CD14-positive monocyte (primary cell): ENCODE measurements around the gene USP48. TPM values are rescaled to one million over a fixed set of nuclear protein-coding genes. Genes with fewer than 3 reads are reported as not detected.
"Not testable (repeated sequence)": the region's sequence is repeated elsewhere in the genome, so short reads cannot be mapped to it uniquely, and the experiment has no call there.

Source experiments
- DNase-seq, 3 donors: peaks; one replicate each; pipeline ENCODE4 v3.0.0-alpha.2; 2011 to 2022
- H2AFZ ChIP-seq: 2 replicates; pipeline ENCODE4 v1.6.0; 2012; ENCODE audit warnings: mild to moderate bottlenecking, low read depth, low read length, inconsistent platforms; ENCODE audit not compliant: insufficient read depth, poor library complexity, severe bottlenecking
- H3K27ac ChIP-seq, 2 donors: 1 replicate in 1 of 2; 2 replicates in 1 of 2; pipeline ENCODE4 v1.5.1; 2012 to 2013; ENCODE audit warnings: low read length in 2 of 2, control low read depth in 1 of 2, inconsistent platforms in 1 of 2, low read depth in 1 of 2, mild to moderate bottlenecking in 1 of 2
- H3K27me3 ChIP-seq, 2 donors: one replicate each; pipeline versions ENCODE4 v1.6.0 to v1.6.1; 2011 to 2013; ENCODE audit warnings: low read length in 2 of 2; ENCODE audit not compliant: control insufficient read depth in 2 of 2, insufficient read depth in 2 of 2
- H3K36me3 ChIP-seq, 2 donors: replicated peaks in 1 of 2; 1 replicate in 1 of 2; 2 replicates in 1 of 2; pipeline versions ENCODE4 v1.5.1 to v1.6.1; 2012 to 2013; ENCODE audit warnings: low read length in 2 of 2, control low read depth in 1 of 2, inconsistent platforms in 1 of 2, mild to moderate bottlenecking in 1 of 2; ENCODE audit not compliant: insufficient read depth in 2 of 2, control insufficient read depth in 1 of 2
- H3K4me1 ChIP-seq, 2 donors: 1 replicate in 1 of 2; 2 replicates in 1 of 2; pipeline versions ENCODE4 v1.5.1 to v1.6.1; 2012 to 2013; ENCODE audit warnings: low read length in 2 of 2, control low read depth in 1 of 2, inconsistent platforms in 1 of 2, mild to moderate bottlenecking in 1 of 2, moderate library complexity in 1 of 2; ENCODE audit not compliant: insufficient read depth in 2 of 2, control insufficient read depth in 1 of 2
- H3K4me2 ChIP-seq: replicated peaks from 2 replicates; pipeline ENCODE3; 2012; ENCODE audit warnings: low read length, moderate library complexity, mild to moderate bottlenecking; ENCODE audit not compliant: poor library complexity, severe bottlenecking; ENCODE audit errors: extremely low read depth
- H3K4me3 ChIP-seq, 3 experiments: fragments of 200-600 bp in 1 of 3; sonication (generic) in 1 of 3; replicated peaks in 1 of 3; 1 replicate in 2 of 3; 2 replicates in 1 of 3; pipeline ENCODE4 v1.5.1; 2011 to 2013; ENCODE audit warnings: low read length in 3 of 3, mild to moderate bottlenecking in 3 of 3, control low read depth in 2 of 3, low read depth in 2 of 3, inconsistent platforms in 1 of 3, moderate library complexity in 1 of 3
- H3K79me2 ChIP-seq: 2 replicates; pipeline ENCODE4 v1.6.0; 2012; ENCODE audit warnings: mild to moderate bottlenecking, control low read depth, inconsistent platforms, low read length, moderate library complexity; ENCODE audit not compliant: insufficient read depth
- H3K9ac ChIP-seq: 2 replicates; pipeline ENCODE4 v1.6.0; 2017; ENCODE audit warnings: low read length, mild to moderate bottlenecking; ENCODE audit not compliant: insufficient read depth, poor library complexity, severe bottlenecking
- H3K9me3 ChIP-seq, 2 donors: replicated peaks in 1 of 2; 1 replicate in 1 of 2; 2 replicates in 1 of 2; pipeline versions ENCODE4 v1.5.1 to v1.6.1; 2012 to 2013; ENCODE audit warnings: low read length in 2 of 2, control low read depth in 1 of 2; ENCODE audit not compliant: control insufficient read depth in 1 of 2, insufficient read depth in 1 of 2
- H4K20me1 ChIP-seq: 2 replicates; pipeline ENCODE4 v1.6.0; 2012; ENCODE audit warnings: mild to moderate bottlenecking, low read length, control low read depth, moderate library complexity; ENCODE audit not compliant: insufficient read depth
- H3K27ac Mint-ChIP-seq, 7 donors: one replicate each; pipeline ENCODE4 v1.8.0; 2020; ENCODE audit warnings: mild to moderate bottlenecking in 7 of 7, mixed read lengths in 7 of 7, moderate library complexity in 6 of 7, inconsistent platforms in 2 of 7
- H3K27me3 Mint-ChIP-seq, 3 donors: one replicate each; pipeline ENCODE4 v1.8.0; 2021 to 2022; ENCODE audit warnings: low read depth in 3 of 3, mild to moderate bottlenecking in 3 of 3, mixed read lengths in 3 of 3, moderate library complexity in 3 of 3, inconsistent platforms in 1 of 3
- H3K36me3 Mint-ChIP-seq, 2 donors: one replicate each; pipeline ENCODE4 v1.8.0; 2020; ENCODE audit warnings: mixed read lengths in 2 of 2, inconsistent platforms in 1 of 2, mild to moderate bottlenecking in 1 of 2
- H3K4me1 Mint-ChIP-seq: one replicate; pipeline ENCODE4 v1.8.0; 2020; ENCODE audit warnings: mild to moderate bottlenecking, mixed read lengths
- H3K4me3 Mint-ChIP-seq, 2 donors: one replicate each; pipeline ENCODE4 v1.8.0; 2020; ENCODE audit warnings: mild to moderate bottlenecking in 2 of 2, mixed read lengths in 2 of 2, moderate library complexity in 1 of 2
- H3K9me3 Mint-ChIP-seq, 7 donors: one replicate each; pipeline ENCODE4 v1.8.0; 2020 to 2022; ENCODE audit warnings: mixed read lengths in 7 of 7, mild to moderate bottlenecking in 6 of 7, moderate library complexity in 6 of 7, inconsistent platforms in 2 of 7
- CTCF ChIP-seq: fragments of 200-600 bp; IDR thresholded peaks from one replicate; pipeline ENCODE4 v1.8.0; 2022; ENCODE audit warnings: antibody characterized with exemption, mild to moderate bottlenecking
- WGBS: methylation state at CpG from one replicate; pipeline ENCODE4 v1.1.5; 2013; ENCODE audit warnings: missing lambda C conversion rate; ENCODE audit not compliant: insufficient coverage; 5-methylcytosine and 5-hydroxymethylcytosine counted together
- intact Hi-C, 2 donors: fragments of 100-400 bp; cut with micrococcal nuclease; formaldehyde crosslinking; loops; one replicate each; pipeline versions ENCODE4 v1.15.0 to v1.15.1; 2023
- polyA plus RNA-seq, 3 donors: library from polyadenylated mRNA; depleted of rRNA in 1 of 3; unstranded in 2 of 3; stranded (reverse) in 1 of 3; fragments of 300-500 nt in 2 of 3; fragments of >200 nt in 1 of 3; fragmentation: Illumina TruSeq in 2 of 3; gene quantifications; 1 replicate in 2 of 3; 2 replicates in 1 of 3; pipeline ENCODE4 v1.2.3, GENCODE V29; 2012 to 2021

USP48 gene
- polyA plus RNA-seq, 3 donors = 26.5 to 40.2 (median 34.3) TPM

- intact Hi-C loops, H3K27me3 ChIP-seq, H3K4me3 Mint-ChIP-seq, H3K4me2 ChIP-seq, H3K9me3 ChIP-seq, H3K4me3 ChIP-seq, DNase-seq, H3K9ac ChIP-seq, H3K9me3 Mint-ChIP-seq, H2AFZ ChIP-seq, H3K27me3 Mint-ChIP-seq, H3K36me3 ChIP-seq: not testable (repeated sequence)
- peaks cover 88 to 89% of the 10 kb centered on the region in 2 donors for H3K4me1 ChIP-seq
- Mint-ChIP-seq H3K36me3 (peaks cover 8 to 17% of the 10 kb centered on the region in 2 donors), H3K4me1 (peaks cover 84% of the 10 kb centered on the region), H3K27ac (peak overlapping the region; percentile 7 to 94 (median 90))
- 87% methylated on average over 6 of the region's 9 CpGs for WGBS
- H3K27ac ChIP-seq = peak overlapping the region; percentile 8 to 87
- peaks cover 93% of the 10 kb centered on the region for H3K79me2 ChIP-seq
- H4K20me1 ChIP-seq = peaks cover 11% of the 10 kb centered on the region
Observed at GRCh38 chr1:21770602-21771001, 12.3 kb downstream of the USP48 start.

DNA sequence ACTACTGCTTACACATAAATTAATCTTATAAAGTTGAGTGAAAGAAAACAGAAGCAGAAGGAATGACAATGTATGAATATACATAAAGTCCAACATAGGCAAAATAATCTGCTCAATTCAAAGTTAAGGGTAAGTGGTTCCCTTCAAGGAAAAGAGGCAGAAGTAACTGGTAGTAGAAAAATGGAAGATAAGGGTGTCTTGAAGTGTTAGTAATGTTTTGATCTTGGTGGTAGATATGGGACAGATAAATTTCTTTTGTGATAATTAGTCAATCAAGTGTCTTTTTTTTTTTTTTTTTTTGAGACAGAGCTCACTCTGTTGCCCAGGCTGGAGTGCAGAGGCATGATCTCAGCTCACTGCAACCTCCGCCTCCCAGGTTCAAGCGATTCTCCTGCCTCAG, 12.7 kb downstream of the USP48 start:
- peak overlapping the region; percentile 8 to 87 for H3K27ac ChIP-seq
- DNase-seq = no peak
- no peak overlapping the region for H3K4me3 Mint-ChIP-seq
- H3K9me3 Mint-ChIP-seq = peaks cover 0 to 2% (median 0%) of the 10 kb centered on the region in 7 donors
- peaks cover 8 to 18% of the 10 kb centered on the region in 2 donors for H3K36me3 Mint-ChIP-seq
- no peak overlapping the region for H3K4me2 ChIP-seq
- no peak overlapping the region for H3K9ac ChIP-seq
- no peaks in the 10 kb centered on the region for H3K36me3 ChIP-seq
- H3K27ac Mint-ChIP-seq = peak overlapping the region; percentile 7 to 94 (median 90)
- no peak overlapping the region for H2AFZ ChIP-seq
- no peaks in the 10 kb centered on the region for H3K27me3 ChIP-seq
- intact Hi-C loops = no loop called here
- H3K4me1 ChIP-seq = peaks cover 88 to 89% of the 10 kb centered on the region in 2 donors
- H3K79me2 ChIP-seq = peaks cover 93% of the 10 kb centered on the region
- WGBS = 100% methylated on average over 2 of the region's 2 CpGs
- H3K9me3 ChIP-seq = no peaks in the 10 kb centered on the region
- TF ChIP-seq CTCF = no peak
- H3K4me3 ChIP-seq = no peak overlapping the region
- no peaks in the 10 kb centered on the region for H3K27me3 Mint-ChIP-seq
- peaks cover 84% of the 10 kb centered on the region for H3K4me1 Mint-ChIP-seq
- H4K20me1 ChIP-seq = peaks cover 11% of the 10 kb centered on the region

GRCh38 chr1:21767106-21767505, 15.8 kb downstream of the USP48 start:
- H3K36me3 ChIP-seq, H3K9me3 Mint-ChIP-seq, H3K27me3 Mint-ChIP-seq, H3K4me3 Mint-ChIP-seq, H3K9me3 ChIP-seq, H3K9ac ChIP-seq, H3K27me3 ChIP-seq, H2AFZ ChIP-seq, intact Hi-C loops: not testable (repeated sequence)
- DNase-seq = peak in 1 of 3 donors; percentile 30
- H3K4me3 ChIP-seq = peak overlapping the region in 1 of 3 experiments; percentile 39
- 94% methylated on average over 2 of the region's 8 CpGs for WGBS
- peak overlapping the region; percentile 63 to 87 for H3K27ac ChIP-seq
- H3K4me1 ChIP-seq = peaks cover 91 to 98% of the 10 kb centered on the region in 2 donors
- H3K27ac Mint-ChIP-seq = peak overlapping the region; percentile 92 to 97 (median 96)
- peaks cover 88% of the 10 kb centered on the region for H3K4me1 Mint-ChIP-seq
- H3K79me2 ChIP-seq = peaks cover 93% of the 10 kb centered on the region
- peak overlapping the region; percentile 62 for H3K4me2 ChIP-seq
- peaks cover 21% of the 10 kb centered on the region for H4K20me1 ChIP-seq
- peaks cover 8 to 17% of the 10 kb centered on the region in 2 donors for H3K36me3 Mint-ChIP-seq
